GM19452 (cell line): Measurements from ENCODE around the gene ISX.
"Not testable (repeated sequence)": the region's sequence is repeated elsewhere in the genome, so short reads cannot be mapped to it uniquely, and the experiment has no call there.

Source experiments
- ATAC-seq: cut with Tn5 transposase; IDR thresholded peaks from one replicate; pipeline ENCODE4 v1.9.1; 2021; ENCODE audit not compliant: unreplicated experiment

ISX gene

GRCh38 chr22:35065796-35066218, at the start of gene ISX:
TSS of gene ISX (plus strand) at chr22:35066158. CDS start at chr22:35067088, 930 bp downstream.
- ATAC-seq: no peak

- ATAC-seq: no peak
Measured at GRCh38 chr22:35016909-35017308, 49.0 kb upstream of the ISX start.

GRCh38 chr22:35018995-35019394, 47.0 kb upstream of the ISX start:
- no peak for ATAC-seq

GRCh38 chr22:35020517-35020916, 45.4 kb upstream of the ISX start:
- no peak for ATAC-seq

- ATAC-seq: no peak
Measured at GRCh38 chr22:35021161-35021560, 44.8 kb upstream of the ISX start.

- no peak for ATAC-seq
Measured at GRCh38 chr22:35022291-35022690, 43.7 kb upstream of the ISX start.

- no peak for ATAC-seq
Measured at GRCh38 chr22:35023692-35024363, 42.1 kb upstream of the ISX start.

GRCh38 chr22:35024364-35024692, 41.6 kb upstream of the ISX start:
- ATAC-seq: no peak

- not testable (repeated sequence) for ATAC-seq
Measured at GRCh38 chr22:35030112-35030511, 35.8 kb upstream of the ISX start.

- no peak for ATAC-seq
Measured at GRCh38 chr22:35032571-35032970, 33.4 kb upstream of the ISX start.

GRCh38 chr22:35033635-35034296, 32.2 kb upstream of the ISX start:
- no peak for ATAC-seq

GRCh38 chr22:35034963-35035362, 31.0 kb upstream of the ISX start:
- ATAC-seq: no peak

GRCh38 chr22:35037089-35037488, 28.9 kb upstream of the ISX start:
- no peak for ATAC-seq

- no peak for ATAC-seq
Measured at GRCh38 chr22:35039625-35040024, 26.3 kb upstream of the ISX start.

- ATAC-seq: no peak
Measured at GRCh38 chr22:35043252-35043933, 22.6 kb upstream of the ISX start.

GRCh38 chr22:35043934-35044319, 22.0 kb upstream of the ISX start:
- no peak for ATAC-seq

GRCh38 chr22:35044607-35045390, 21.2 kb upstream of the ISX start:
- ATAC-seq: no peak

GRCh38 chr22:35045451-35045850, 20.5 kb upstream of the ISX start:
- ATAC-seq: no peak

- ATAC-seq: no peak
Measured at GRCh38 chr22:35046744-35047462, 19.1 kb upstream of the ISX start.

- not testable (repeated sequence) for ATAC-seq
Measured at GRCh38 chr22:35050038-35050437, 15.9 kb upstream of the ISX start.

GRCh38 chr22:35051013-35051535, 14.9 kb upstream of the ISX start:
- no peak for ATAC-seq
